GM12873 (cell line): ENCODE measurements around the gene TRIM65.

Experiments
- CTCF ChIP-seq: IDR thresholded peaks from 2 replicates; pipeline ENCODE4 v1.5.1; 2012; ENCODE audit warnings: low read depth, mild to moderate bottlenecking, moderate library complexity, low read length, control low read depth; ENCODE audit not compliant: insufficient read depth; ENCODE audit errors: missing control alignments

The TRIM65 gene

GRCh38 chr17:75925103-75925502, 28.4 kb upstream of the TRIM65 start:
- TF ChIP-seq CTCF = no peak

GRCh38 chr17:75922963-75923874, 26.5 kb upstream of the TRIM65 start:
- TF ChIP-seq CTCF = no peak

- TF ChIP-seq CTCF = no peak
These were observed 25.6 kb upstream of the TRIM65 start for GRCh38 chr17:75922173-75922961.

GRCh38 chr17:75921596-75921995, 24.8 kb upstream of the TRIM65 start:
- TF ChIP-seq CTCF = no peak

GRCh38 chr17:75920045-75920560, 23.4 kb upstream of the TRIM65 start:
- no peak for TF ChIP-seq CTCF

- TF ChIP-seq CTCF = no peak
These were observed 22.9 kb upstream of the TRIM65 start for GRCh38 chr17:75919611-75920010.

- TF ChIP-seq CTCF = no peak
These were observed 21.2 kb upstream of the TRIM65 start for GRCh38 chr17:75917917-75918445.
